ENCODE measurements around the gene ARMC5.

GRCh38 chr16:31471875-31472708 is 12.8 kb downstream of the ARMC5 start, which contains the start of gene TGFB1I1:
- TF ChIP-seq RAD21 (IDR thresholded peaks at IDR 0.05; ENCODE audit: low read depth) (no peak), FOXM1 (IDR thresholded peaks at IDR 0.05; ENCODE audit: borderline replicate concordance, low read depth) (no peak), MAX (IDR thresholded peaks at IDR 0.05) (no peak), EP300 (IDR thresholded peaks at IDR 0.05; ENCODE audit: borderline replicate concordance) (no peak), TAF1 (IDR thresholded peaks at IDR 0.05; ENCODE audit: low read depth) (0 out of 2 replicates have a peak, but pooled peaks have one; percentile 38), REST (IDR thresholded peaks at IDR 0.05; ENCODE audit: low read depth) (no peak), CREB1 (IDR thresholded peaks at IDR 0.05; ENCODE audit: low read depth) (no peak)
